HEK293T (cell line): Measurements from ENCODE around the gene AGBL4.

Experiments used
- CTBP1 ChIP-seq: fragments of 450-650 bp; IDR thresholded peaks from 2 replicates; pipeline ENCODE4 v1.6.1; 2016; ENCODE audit warnings: borderline replicate concordance
- FOXA1 ChIP-seq: fragments of 450-650 bp; IDR thresholded peaks from 2 replicates; pipeline ENCODE4 v1.6.1; 2016; ENCODE audit warnings: mild to moderate bottlenecking
- SUZ12 ChIP-seq: fragments of 450-650 bp; IDR thresholded peaks from 2 replicates; pipeline ENCODE4 v1.6.1; 2016; ENCODE audit warnings: mild to moderate bottlenecking
- ZNF384 ChIP-seq: fragments of 450-650 bp; IDR thresholded peaks from 2 replicates; pipeline ENCODE4 v1.6.1; 2016

- TF ChIP-seq SUZ12, result no peak
- no peak for TF ChIP-seq CTBP1
- TF ChIP-seq ZNF384, result no peak
- no peak for TF ChIP-seq FOXA1
Observed at GRCh38 chr1:48697066-48697707, 1326.6 kb downstream of the AGBL4 start.
